Dendritic cell treated with granulocyte-macrophage colony-stimulating factor and Interleukin-4, amounts not matched to agents 40 ng/mL and 50 ng/mL, for 4 days (primary cell): Measurements from ENCODE around the gene CPNE7.

Experiments
- H3K27ac Mint-ChIP-seq: one replicate; pipeline ENCODE4 v1.8.0; 2022; ENCODE audit warnings: mild to moderate bottlenecking, mixed read lengths
- H3K27me3 Mint-ChIP-seq: one replicate; pipeline ENCODE4 v1.8.0; 2022; ENCODE audit warnings: mild to moderate bottlenecking, mixed read lengths
- H3K36me3 Mint-ChIP-seq: one replicate; pipeline ENCODE4 v1.8.0; 2022; ENCODE audit warnings: low read depth, mixed read lengths
- H3K4me1 Mint-ChIP-seq: one replicate; pipeline ENCODE4 v1.8.0; 2022; ENCODE audit warnings: low read depth, mixed read lengths
- H3K4me3 Mint-ChIP-seq: one replicate; pipeline ENCODE4 v1.8.0; 2022; ENCODE audit warnings: mild to moderate bottlenecking, moderate library complexity, mixed read lengths
- H3K9me3 Mint-ChIP-seq: one replicate; pipeline ENCODE4 v1.8.0; 2022; ENCODE audit warnings: mixed read lengths
- intact Hi-C: fragments of 100-400 bp; cut with micrococcal nuclease; formaldehyde crosslinking; loops from one replicate; pipeline ENCODE4 v1.15.0; 2022

The CPNE7 gene

DNA sequence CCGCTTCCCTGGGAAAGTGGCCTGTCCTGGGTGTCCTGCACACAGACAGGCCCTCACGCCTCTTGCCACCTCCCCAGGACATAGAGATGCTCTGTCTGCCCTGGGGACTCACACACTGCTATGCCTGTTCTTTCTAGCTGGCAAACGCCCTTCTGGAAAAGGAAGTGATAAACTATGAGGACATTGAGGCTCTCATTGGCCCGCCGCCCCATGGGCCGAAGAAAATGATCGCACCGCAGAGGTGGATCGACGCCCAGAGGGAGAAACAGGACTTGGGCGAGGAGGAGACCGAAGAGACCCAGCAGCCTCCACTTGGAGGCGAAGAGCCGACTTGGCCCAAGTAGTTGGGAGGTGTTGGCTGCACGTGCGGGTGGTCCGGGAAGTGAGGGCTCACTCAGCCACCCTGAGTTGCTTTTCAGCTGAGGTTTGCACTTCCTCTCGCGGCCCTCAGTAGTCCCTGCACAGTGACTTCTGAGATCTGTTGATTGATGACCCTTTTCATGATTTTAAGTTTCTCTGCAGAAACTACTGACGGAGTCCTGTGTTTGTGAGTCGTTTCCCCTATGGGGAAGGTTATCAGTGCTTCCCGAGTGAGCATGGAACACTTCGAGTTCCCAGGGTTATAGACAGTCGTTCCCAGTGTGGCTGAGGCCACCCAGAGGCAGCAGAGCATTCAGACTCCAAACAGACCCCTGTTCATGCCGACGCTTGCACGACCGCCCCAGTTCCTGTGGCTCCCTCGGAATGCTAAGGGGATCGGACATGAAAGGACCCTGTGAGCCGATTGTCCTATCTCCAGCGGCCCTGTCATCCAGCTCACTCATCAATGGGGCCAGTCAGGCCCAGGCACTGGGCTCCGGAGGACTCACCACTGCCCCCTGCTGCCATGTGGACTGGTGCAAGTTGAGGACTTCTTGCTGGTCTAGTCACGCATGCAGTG is 18.5 kb upstream of the CPNE7 start:
- H3K9me3 Mint-ChIP-seq, result no peaks in the 10 kb centered on the region
- H3K4me1 Mint-ChIP-seq, result peaks cover 36% of the 10 kb centered on the region
- H3K27me3 Mint-ChIP-seq, result no peaks in the 10 kb centered on the region
- intact Hi-C loops, result loop anchor here (1.0 kb wide), 1 partner anchor 224 kb away; no protein-coding TSS in a partner anchor
- peaks cover 64% of the 10 kb centered on the region for H3K36me3 Mint-ChIP-seq
- no peak overlapping the region for H3K27ac Mint-ChIP-seq
- H3K4me3 Mint-ChIP-seq, result no peak overlapping the region

DNA sequence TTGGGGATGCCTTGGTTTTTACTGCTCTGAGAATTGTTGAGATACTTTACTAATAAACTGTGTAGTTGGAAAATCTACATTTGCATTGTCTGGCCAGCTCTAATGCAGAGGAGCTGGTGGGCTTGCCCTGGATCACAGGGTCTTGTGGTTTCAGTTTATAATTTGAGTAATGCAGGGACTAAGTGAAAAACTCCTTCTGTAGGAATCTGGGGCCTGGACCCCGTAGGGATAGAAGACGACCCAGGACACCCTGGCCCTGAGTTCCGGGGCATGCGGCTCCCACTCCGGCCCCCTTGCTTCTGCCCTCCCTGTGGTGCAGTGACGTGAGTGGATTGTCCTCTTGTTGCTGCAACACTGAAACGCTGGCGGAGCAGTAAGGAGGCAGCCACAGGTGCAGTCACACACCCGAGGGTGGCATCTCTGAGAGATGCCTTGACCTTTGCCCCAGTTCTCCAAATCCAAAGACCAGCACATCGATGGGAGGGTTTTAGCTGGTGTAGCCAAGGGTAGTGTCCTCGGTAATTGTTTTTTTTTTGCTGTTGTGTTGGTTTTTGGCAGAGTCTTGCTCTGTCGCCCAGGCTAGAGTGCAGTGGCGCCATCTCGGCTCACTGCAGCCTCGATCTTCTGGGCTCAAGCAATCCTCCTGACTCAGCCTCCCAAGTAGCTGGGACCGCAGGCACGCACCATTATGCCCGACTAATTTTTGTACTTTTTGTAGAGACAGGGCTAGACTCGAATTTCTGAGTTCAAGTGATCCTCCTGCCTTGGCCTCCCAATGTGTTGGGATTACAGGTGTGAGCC is 17.7 kb upstream of the CPNE7 start:
- Mint-ChIP-seq H3K4me1 (peaks cover 44% of the 10 kb centered on the region), H3K36me3 (peaks cover 64% of the 10 kb centered on the region), H3K4me3 (no peak overlapping the region), H3K9me3 (no peaks in the 10 kb centered on the region), H3K27me3 (no peaks in the 10 kb centered on the region), H3K27ac (no peak overlapping the region)
- intact Hi-C loops, result loop anchor here (1.0 kb wide), 1 partner anchor 225 kb away; no protein-coding TSS in a partner anchor

DNA sequence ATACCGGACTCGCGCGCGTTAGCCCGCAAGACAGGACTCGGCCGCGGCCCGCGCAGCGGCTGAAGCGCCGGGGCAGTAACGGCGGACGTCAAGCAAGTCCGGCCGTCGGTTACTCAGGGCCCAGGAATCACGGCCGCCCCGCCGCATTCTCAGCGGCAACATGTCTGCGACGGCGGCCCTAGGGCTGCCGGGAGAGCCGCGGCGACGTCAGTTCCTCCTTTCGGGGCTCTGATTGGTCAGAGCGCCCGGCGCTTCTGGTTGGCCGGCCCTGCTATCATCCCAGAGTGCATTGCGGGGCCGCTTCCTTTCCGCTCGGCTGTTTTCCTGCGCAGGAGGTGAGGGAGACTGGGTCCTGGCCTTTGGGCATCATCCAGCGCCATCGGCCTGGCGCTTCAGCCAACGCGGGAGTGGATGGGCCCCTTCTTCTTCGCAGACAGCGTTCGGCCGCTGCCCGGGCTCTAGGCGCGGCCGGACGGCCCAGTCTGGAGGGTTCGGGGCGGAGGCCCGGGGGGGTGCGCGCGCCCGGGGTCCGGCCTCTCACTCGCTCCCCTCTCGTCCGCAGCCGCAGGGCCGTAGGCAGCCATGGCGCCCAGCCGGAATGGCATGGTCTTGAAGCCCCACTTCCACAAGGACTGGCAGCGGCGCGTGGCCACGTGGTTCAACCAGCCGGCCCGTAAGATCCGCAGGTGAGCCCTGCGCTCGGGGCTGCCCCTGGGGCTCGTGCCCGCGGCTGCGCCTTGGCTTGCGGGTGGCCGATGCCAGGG is 15.0 kb upstream of the CPNE7 start, which contains the start of gene RPL13:
Gene RPL13 (plus strand): TSS at position 305 of the 764 bp plus-strand sequence. CDS start 278 bp downstream, at position 583.
- H3K27me3 Mint-ChIP-seq, result no peaks in the 10 kb centered on the region
- H3K4me1 Mint-ChIP-seq, result peaks cover 71% of the 10 kb centered on the region
- peak within 1 kb of the TSS; percentile 91 for H3K4me3 Mint-ChIP-seq
- no peaks in the 10 kb centered on the region for H3K9me3 Mint-ChIP-seq
- intact Hi-C loops, result loop anchor here (10.0 kb wide), 1 partner anchor 66 kb away; the partner anchor contains the start of gene ANKRD11
- peak within 1 kb of the TSS; percentile 99 for H3K27ac Mint-ChIP-seq
- peaks cover 61% of the 10 kb centered on the region for H3K36me3 Mint-ChIP-seq

- Mint-ChIP-seq H3K27me3 (no peaks in the 10 kb centered on the region), H3K27ac (peak overlapping the region; percentile 99), H3K36me3 (peaks cover 53% of the 10 kb centered on the region), H3K4me1 (peaks cover 78% of the 10 kb centered on the region), H3K4me3 (peak overlapping the region; percentile 91), H3K9me3 (no peaks in the 10 kb centered on the region)
- intact Hi-C loops, result loop anchor here (10.0 kb wide), 1 partner anchor 67 kb away; the partner anchor contains the start of gene ANKRD11
Measured at GRCh38 chr16:89561142-89561883, 14.2 kb upstream of the CPNE7 start.

DNA sequence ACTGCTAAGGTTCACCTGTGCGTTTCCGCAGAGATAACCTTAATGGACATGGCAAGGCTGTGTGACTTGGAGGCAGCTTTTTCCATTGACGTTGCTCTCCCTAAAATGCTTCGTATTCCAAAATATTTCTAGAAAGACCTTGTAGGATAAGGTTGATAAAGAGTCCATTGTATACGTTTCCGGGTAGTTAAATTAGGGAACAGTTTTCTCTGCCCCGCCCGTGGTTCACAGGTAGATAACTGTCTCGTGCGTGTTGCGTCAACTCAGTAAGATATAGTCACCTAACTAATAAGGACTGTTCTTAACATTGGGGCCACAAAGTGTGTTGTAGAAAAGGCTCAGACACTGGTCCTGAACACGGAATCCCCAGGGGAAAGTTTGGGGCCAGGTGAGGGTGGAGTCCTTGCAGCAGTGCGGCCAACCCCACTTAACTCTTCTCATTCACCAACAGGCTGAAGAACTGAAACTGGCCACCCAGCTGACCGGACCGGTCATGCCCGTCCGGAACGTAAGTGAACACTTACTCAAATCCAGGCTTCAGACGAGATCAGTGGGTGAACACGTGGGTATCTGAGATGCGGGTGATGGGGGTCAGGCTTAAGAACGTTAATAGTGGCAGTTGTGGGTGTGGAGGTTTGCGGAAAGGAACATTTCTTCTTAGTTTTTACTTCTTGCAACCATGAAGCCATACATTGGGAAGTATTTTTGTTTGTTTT is 13.5 kb upstream of the CPNE7 start:
- Mint-ChIP-seq H3K27ac (peak overlapping the region; percentile 99), H3K36me3 (peaks cover 46% of the 10 kb centered on the region), H3K27me3 (no peaks in the 10 kb centered on the region), H3K4me1 (peaks cover 72% of the 10 kb centered on the region), H3K9me3 (no peaks in the 10 kb centered on the region), H3K4me3 (peak overlapping the region; percentile 91)
- intact Hi-C loops, result loop anchor here (10.0 kb wide), 1 partner anchor 67 kb away; the partner anchor contains the start of gene ANKRD11

DNA sequence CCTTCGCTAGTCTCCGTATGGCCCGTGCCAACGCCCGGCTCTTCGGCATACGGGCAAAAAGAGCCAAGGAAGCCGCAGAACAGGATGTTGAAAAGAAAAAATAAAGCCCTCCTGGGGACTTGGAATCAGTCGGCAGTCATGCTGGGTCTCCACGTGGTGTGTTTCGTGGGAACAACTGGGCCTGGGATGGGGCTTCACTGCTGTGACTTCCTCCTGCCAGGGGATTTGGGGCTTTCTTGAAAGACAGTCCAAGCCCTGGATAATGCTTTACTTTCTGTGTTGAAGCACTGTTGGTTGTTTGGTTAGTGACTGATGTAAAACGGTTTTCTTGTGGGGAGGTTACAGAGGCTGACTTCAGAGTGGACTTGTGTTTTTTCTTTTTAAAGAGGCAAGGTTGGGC is 12.6 kb upstream of the CPNE7 start:
- peaks cover 65% of the 10 kb centered on the region for H3K4me1 Mint-ChIP-seq
- H3K4me3 Mint-ChIP-seq, result no peak overlapping the region
- no peak overlapping the region for H3K27ac Mint-ChIP-seq
- H3K27me3 Mint-ChIP-seq, result no peaks in the 10 kb centered on the region
- intact Hi-C loops, result loop anchor here (10.0 kb wide), 1 partner anchor 68 kb away; the partner anchor contains the start of gene ANKRD11
- peaks cover 49% of the 10 kb centered on the region for H3K36me3 Mint-ChIP-seq
- no peaks in the 10 kb centered on the region for H3K9me3 Mint-ChIP-seq

GRCh38 chr16:89563639-89564392 is 11.7 kb upstream of the CPNE7 start:
- Mint-ChIP-seq H3K27me3 (peaks cover under 1% of the 10 kb centered on the region), H3K4me1 (peaks cover 63% of the 10 kb centered on the region), H3K4me3 (no peak overlapping the region), H3K27ac (no peak overlapping the region), H3K9me3 (no peaks in the 10 kb centered on the region), H3K36me3 (peaks cover 49% of the 10 kb centered on the region)
- intact Hi-C loops, result loop anchor here (10.0 kb wide), 1 partner anchor 69 kb away; the partner anchor contains the start of gene ANKRD11

DNA sequence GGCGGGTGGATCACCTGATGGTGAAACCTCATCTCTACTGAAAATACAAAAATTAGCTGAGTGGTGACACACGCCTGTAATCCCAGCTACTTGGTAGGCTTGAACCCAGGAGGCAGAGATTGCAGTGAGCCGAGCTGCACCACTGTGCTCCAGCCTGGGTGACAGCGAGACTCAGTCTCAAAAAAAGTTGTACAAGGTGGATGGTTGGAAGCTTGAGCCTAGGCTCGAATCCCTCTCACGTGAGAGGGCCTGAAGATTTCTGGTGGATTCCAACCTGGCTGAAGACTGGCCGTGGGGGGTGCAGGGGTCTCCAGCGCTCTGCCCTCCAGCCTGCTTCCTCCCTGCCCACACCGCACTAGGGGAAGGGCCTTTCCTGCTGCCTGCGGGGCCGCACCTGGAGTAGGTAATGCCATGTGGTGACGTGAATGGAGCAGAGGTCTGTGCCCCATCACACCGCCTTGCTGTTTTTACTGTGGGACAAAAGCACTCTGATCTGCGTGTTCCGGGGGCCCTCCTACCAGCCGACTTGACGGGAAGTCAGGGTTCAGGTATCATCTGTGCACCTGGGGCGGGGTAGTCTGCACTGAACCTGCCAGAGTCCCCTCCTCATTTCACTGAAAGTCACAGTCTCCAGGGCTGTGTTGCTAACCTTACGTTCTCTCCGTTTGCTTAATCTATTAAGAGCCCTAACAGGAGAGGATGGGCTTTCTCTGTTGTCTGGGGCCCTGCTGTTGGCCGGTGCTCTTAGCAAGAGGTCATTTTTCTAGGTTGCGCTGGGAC is 10.9 kb upstream of the CPNE7 start:
- intact Hi-C loops, result loop anchor here (10.0 kb wide), 1 partner anchor 70 kb away; the partner anchor contains the start of gene ANKRD11
- H3K4me3 Mint-ChIP-seq, result no peak overlapping the region
- H3K36me3 Mint-ChIP-seq, result peaks cover 49% of the 10 kb centered on the region
- peak overlapping the region; percentile 6 for H3K27ac Mint-ChIP-seq
- H3K27me3 Mint-ChIP-seq, result peaks cover 2% of the 10 kb centered on the region
- no peaks in the 10 kb centered on the region for H3K9me3 Mint-ChIP-seq
- peaks cover 54% of the 10 kb centered on the region for H3K4me1 Mint-ChIP-seq

DNA sequence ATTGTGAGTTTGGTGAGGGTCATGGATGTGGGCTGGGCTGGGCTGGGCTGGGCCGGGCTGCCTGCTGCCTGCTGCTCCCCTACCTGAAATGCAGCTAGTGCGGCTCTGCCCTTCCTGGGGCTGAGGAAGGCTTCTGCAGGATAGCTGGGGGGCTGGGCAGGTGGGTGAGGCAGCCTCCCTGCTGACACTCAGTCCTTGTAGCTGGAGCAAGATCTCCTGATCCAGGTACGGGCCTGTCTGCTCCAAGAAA is 10.4 kb upstream of the CPNE7 start:
- Mint-ChIP-seq H3K36me3 (peaks cover 49% of the 10 kb centered on the region), H3K27ac (peak overlapping the region; percentile 6)

DNA sequence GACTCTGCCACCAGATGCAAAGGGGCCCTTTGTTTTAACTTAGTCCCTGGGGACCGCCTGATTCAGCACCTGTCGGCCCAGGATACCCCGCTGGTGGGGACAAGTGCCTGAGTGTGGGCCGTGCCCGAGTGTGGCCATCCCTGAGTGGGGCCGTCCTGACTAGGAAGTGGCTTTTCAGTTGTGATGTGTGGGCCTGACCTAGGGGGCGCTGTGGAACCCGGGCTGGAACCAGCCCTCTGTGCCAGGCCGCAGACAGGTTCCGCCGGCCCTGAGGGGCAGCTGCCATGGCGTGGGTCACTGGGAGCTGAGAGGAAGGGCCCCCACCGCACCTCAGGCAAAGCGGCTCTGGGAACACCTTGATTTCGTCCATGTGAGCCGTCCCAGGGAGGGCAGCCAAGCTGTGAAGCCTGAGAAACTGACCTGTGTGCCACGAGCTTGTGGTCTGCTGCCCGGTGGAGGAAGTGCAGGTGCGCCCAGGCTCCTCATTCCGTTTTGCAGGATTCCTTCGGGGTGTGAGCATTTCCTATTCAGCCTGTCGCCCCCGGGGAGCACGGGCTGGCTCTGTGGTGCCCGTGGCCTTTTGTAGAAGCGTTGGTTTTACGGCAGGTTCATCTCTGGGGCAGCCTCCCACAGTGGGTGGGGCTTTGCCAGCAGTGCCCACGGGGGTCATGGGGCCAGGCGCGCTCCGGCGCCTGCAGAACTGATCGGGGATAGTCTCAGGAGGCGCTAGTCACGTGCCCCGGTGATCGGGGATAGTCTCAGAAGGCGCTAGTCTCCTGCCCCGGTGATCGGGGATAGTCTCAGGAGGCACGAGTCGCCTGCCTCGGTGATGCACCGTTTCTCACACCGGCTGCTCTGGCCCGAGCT is 9.8 kb upstream of the CPNE7 start:
- no peaks in the 10 kb centered on the region for H3K9me3 Mint-ChIP-seq
- H3K27ac Mint-ChIP-seq, result peak overlapping the region; percentile 6
- peaks cover 51% of the 10 kb centered on the region for H3K4me1 Mint-ChIP-seq
- intact Hi-C loops, result loop anchor here (10.0 kb wide), 1 partner anchor 71 kb away; the partner anchor contains the start of gene ANKRD11
- H3K27me3 Mint-ChIP-seq, result peaks cover 9% of the 10 kb centered on the region
- H3K36me3 Mint-ChIP-seq, result peaks cover 49% of the 10 kb centered on the region
- peak overlapping the region; percentile 57 for H3K4me3 Mint-ChIP-seq

More for the DNA sequence above, 10.4 kb upstream of the CPNE7 start:
- Mint-ChIP-seq H3K4me1 (peaks cover 51% of the 10 kb centered on the region), H3K9me3 (no peaks in the 10 kb centered on the region), H3K4me3 (peak overlapping the region; percentile 57), H3K27me3 (peaks cover 5% of the 10 kb centered on the region)
- intact Hi-C loops, result loop anchor here (10.0 kb wide), 1 partner anchor 70 kb away; the partner anchor contains the start of gene ANKRD11
